Dermis lymphatic vessel endothelial cell (primary cell): Measurements from ENCODE around the gene FAM131A. TPM values are rescaled to one million over a fixed set of nuclear protein-coding genes. Genes with fewer than 3 reads are reported as not detected.

ENCODE experiments used
- total RNA-seq: library from RNA; depleted of rRNA; stranded (reverse); fragments of >200 nt; gene quantifications from 2 replicates; pipeline ENCODE4 v1.2.1, GENCODE V29; 2014

Gene FAM131A
- 27.2 and 28.5 TPM in 2 replicates for total RNA-seq

GRCh38 chr3:184337399-184337714 lies at the start of gene FAM131A:
Gene FAM131A (plus strand): TSS chr3:184337600. CDS start chr3:184337631, 31 bp downstream.

DNA sequence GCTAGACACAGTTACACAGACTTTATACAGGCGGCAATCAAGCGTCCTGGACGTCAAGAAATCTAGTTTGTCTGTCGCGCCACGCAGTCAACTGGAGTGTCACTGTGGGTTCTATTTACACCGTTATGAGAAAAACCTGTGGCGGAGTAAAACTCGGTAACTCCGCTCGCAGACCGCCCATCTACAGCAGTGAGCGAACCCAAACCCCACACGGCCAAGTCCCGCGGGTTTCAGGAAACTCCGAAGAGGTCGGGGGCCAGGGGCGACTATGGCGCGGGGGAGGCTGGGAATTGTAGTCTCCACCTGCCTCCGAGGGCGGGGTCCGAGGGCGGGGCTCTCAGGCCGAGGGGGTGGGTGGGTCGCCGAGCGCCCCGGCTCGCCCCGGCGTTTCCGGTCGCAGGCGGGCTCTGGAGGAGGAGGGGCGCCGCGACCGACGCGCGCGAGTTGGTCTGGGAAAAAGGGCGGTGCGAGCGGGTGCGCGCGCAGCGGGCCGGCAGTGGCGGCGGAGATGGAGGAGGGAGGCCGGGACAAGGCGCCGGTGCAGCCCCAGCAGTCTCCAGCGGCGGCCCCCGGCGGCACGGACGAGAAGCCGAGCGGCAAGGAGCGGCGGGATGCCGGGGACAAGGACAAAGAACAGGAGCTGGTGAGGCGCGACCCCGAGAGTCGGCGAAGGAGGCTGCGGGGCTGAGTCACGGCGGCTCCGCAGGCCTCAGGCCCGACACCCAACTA lies 38.5 kb upstream of the FAM131A start, which contains the start of gene PSMD2:
Gene PSMD2, plus strand, starts transcription at position 483 of the 729 bp plus-strand sequence. Its CDS starts 26 bp downstream, at position 509.

GRCh38 chr3:184314363-184314699 lies 23.1 kb upstream of the FAM131A start, which contains the start of gene EIF4G1:
Gene EIF4G1 (plus strand): TSS chr3:184314606. CDS start chr3:184315797, 1,191 bp downstream.

DNA sequence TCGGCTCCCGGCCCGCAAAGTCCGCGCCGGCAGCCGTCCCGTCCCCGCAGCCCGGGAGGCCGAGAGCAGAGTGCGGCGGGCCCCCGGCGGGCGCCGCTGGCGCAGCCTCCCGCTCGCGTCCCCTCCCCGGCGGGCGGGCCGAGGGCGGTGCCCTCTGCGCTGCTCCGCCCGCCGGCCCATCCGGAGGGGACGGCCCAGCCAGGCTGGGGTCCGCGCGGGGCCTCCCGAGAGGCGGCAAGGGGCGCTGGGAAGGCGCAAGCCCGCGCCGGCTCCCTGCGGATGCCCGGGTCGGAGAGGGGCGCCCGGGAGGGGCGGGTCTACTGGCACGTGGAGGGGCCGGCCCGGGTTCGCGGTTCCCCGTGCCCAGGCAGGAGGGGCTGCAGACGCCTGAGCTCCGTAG lies 24.1 kb downstream of the FAM131A start, which contains the start of the genes CLCN2 and POLR2H:
Gene CLCN2, minus strand, starts transcription at position 74 of the 400 bp plus-strand sequence. CDS start 126 bp downstream, outside the sequence.
Gene POLR2H, plus strand, starts transcription at position 179 of the 400 bp plus-strand sequence. CDS start 1,783 bp downstream, outside the sequence.

GRCh38 chr3:184377882-184378445 lies 40.6 kb downstream of the FAM131A start, which contains the start of gene THPO:
Gene THPO (minus strand): TSS chr3:184378207. CDS start chr3:184376259, 1,948 bp downstream.

GRCh38 chr3:184379358-184380184 lies 42.2 kb downstream of the FAM131A start, which contains the start of gene CHRD:
Gene CHRD (plus strand): TSS chr3:184380054. CDS start chr3:184380319, 265 bp downstream.

Other genes starting within 250 kb of the FAM131A start
- gene HTR3E, start 240.5 kb upstream of the FAM131A start, total RNA-seq, result not detected in 2 replicates
- 34.0 and 43.5 TPM in 2 replicates for gene EIF2B5, start 202.2 kb upstream of the FAM131A start, total RNA-seq
- 17.8 and 21.4 TPM in 2 replicates for gene DVL3, start 182.2 kb upstream of the FAM131A start, total RNA-seq
- 468 and 497 TPM in 2 replicates for gene AP2M1, start 162.7 kb upstream of the FAM131A start, total RNA-seq
- 49.1 and 53.1 TPM in 2 replicates for gene ABCF3, start 151.4 kb upstream of the FAM131A start, total RNA-seq
- not detected in 2 replicates for gene VWA5B2, start 108.0 kb upstream of the FAM131A start, total RNA-seq
- 17.8 and 21.1 TPM in 2 replicates for gene ALG3, start 88.6 kb upstream of the FAM131A start, total RNA-seq
- 2.6 and 4.0 TPM in 2 replicates for gene EEF1AKMT4, start 87.9 kb upstream of the FAM131A start, total RNA-seq
- not detected in 2 replicates for gene CAMK2N2, start 76.0 kb upstream of the FAM131A start, total RNA-seq
- gene ECE2, start 61.6 kb upstream of the FAM131A start, total RNA-seq, result not detected in 2 replicates
- gene PSMD2, start 38.4 kb upstream of the FAM131A start, total RNA-seq, result 331 and 355 TPM in 2 replicates
- 207 TPM in 2 replicates for gene EIF4G1, start 23.0 kb upstream of the FAM131A start, total RNA-seq
- 1.8 and 2.6 TPM in 2 replicates for gene CLCN2, start 24.0 kb downstream of the FAM131A start, total RNA-seq
- gene POLR2H, start 24.1 kb downstream of the FAM131A start, total RNA-seq, result 81.6 and 88.5 TPM in 2 replicates
- under 0.01 and 0.09 TPM in 2 replicates for gene THPO, start 40.6 kb downstream of the FAM131A start, total RNA-seq
- gene CHRD, start 42.5 kb downstream of the FAM131A start, total RNA-seq, result 0.43 and 0.69 TPM in 2 replicates
- under 0.01 and 0.09 TPM in 2 replicates for gene EPHB3, start 224.2 kb downstream of the FAM131A start, total RNA-seq